SK-N-SH (cell line): ENCODE results near the gene CALB2. TPM values are rescaled to one million over a fixed set of nuclear protein-coding genes. Genes with fewer than 3 reads are reported as not detected.

Experiments
- CTCF ChIA-PET: fragments of 300-600, 350-600 bp; formaldehyde crosslinking; extraction: SDS; loops from one replicate; lab custom pipeline; 2021; lab: Yijun Ruan, JAX
- POLR2A ChIA-PET: fragments of 350-600 bp; sonication (Branson Sonifier 250); formaldehyde crosslinking; extraction: SDS; loops from one replicate; lab custom pipeline; 2020; ENCODE audit warnings: antibody characterized with exemption, inconsistent platforms; lab: Yijun Ruan, JAX
- DNase-seq: peaks from one replicate; pipeline ENCODE4 v3.0.0; 2012
- H2AFZ ChIP-seq: fragments of 200-600 bp; sonication (generic); 2 replicates; pipeline ENCODE4 v1.8.1; 2016; ENCODE audit warnings: antibody characterized with exemption, mild to moderate bottlenecking, low read depth
- H3F3A ChIP-seq: fragments of 200-600 bp; sonication (generic); replicated peaks from 2 replicates; pipeline ENCODE3; 2016; ENCODE audit warnings: antibody characterized with exemption, mild to moderate bottlenecking; ENCODE audit not compliant: insufficient read depth
- H3K27ac ChIP-seq, 2 experiments: fragments of 200-500 bp in 1 of 2; fragments of 200-600 bp in 1 of 2; sonication (Bioruptor generic) in 1 of 2; sonication (generic), shearing (Covaris generic) in 1 of 2; 2 replicates each; pipeline versions ENCODE4 v1.5.1 to v1.6.1; 2014 to 2016; ENCODE audit warnings: low read depth in 2 of 2, inconsistent platforms in 1 of 2, low read length in 1 of 2, mild to moderate bottlenecking in 1 of 2, mixed read lengths in 1 of 2
- H3K27me3 ChIP-seq: fragments of 200-600 bp; sonication (generic), shearing (Covaris generic); 2 replicates; pipeline ENCODE4 v1.6.1; 2016; ENCODE audit warnings: mixed run types; ENCODE audit not compliant: insufficient read depth
- H3K36me3 ChIP-seq, 2 experiments: fragments of 200-500 bp in 1 of 2; fragments of 200-600 bp in 1 of 2; sonication (Bioruptor generic) in 1 of 2; sonication (generic) in 1 of 2; replicated peaks in 1 of 2; 2 replicates each; pipeline versions ENCODE3 to v1.5.1; 2014 to 2016; ENCODE audit warnings: low read length in 1 of 2, mild to moderate bottlenecking in 1 of 2; ENCODE audit not compliant: insufficient read depth in 2 of 2, control insufficient read depth in 1 of 2
- H3K4me1 ChIP-seq, 2 experiments: fragments of 200-500 bp in 1 of 2; fragments of 200-600 bp in 1 of 2; sonication (Bioruptor generic) in 1 of 2; sonication (generic), shearing (Covaris generic) in 1 of 2; 2 replicates each; pipeline versions ENCODE4 v1.5.1 to v1.6.1; 2014 to 2016; ENCODE audit warnings: low read depth in 1 of 2, low read length in 1 of 2, mixed run types in 1 of 2; ENCODE audit not compliant: insufficient read depth in 2 of 2, control insufficient read depth in 1 of 2
- H3K4me2 ChIP-seq: fragments of 200-600 bp; sonication (generic), shearing (Covaris generic); 2 replicates; pipeline ENCODE4 v1.6.1; 2017; ENCODE audit warnings: mixed run types
- H3K4me3 ChIP-seq, 2 experiments: fragments of 200-500 bp in 1 of 2; fragments of 200-600 bp in 1 of 2; sonication (Bioruptor generic) in 1 of 2; sonication (generic), shearing (Covaris generic) in 1 of 2; 2 replicates each; pipeline versions ENCODE4 v1.5.1 to v1.8.1; 2014 to 2016; ENCODE audit warnings: low read depth in 2 of 2, inconsistent platforms in 1 of 2, low read length in 1 of 2, mild to moderate bottlenecking in 1 of 2, mixed read lengths in 1 of 2, moderate library complexity in 1 of 2
- H3K79me2 ChIP-seq: fragments of 200-600 bp; sonication (generic); 2 replicates; pipeline ENCODE4 v1.8.1; 2017; ENCODE audit warnings: mild to moderate bottlenecking; ENCODE audit not compliant: insufficient read depth
- H3K9ac ChIP-seq: fragments of 200-600 bp; sonication (generic); 2 replicates; pipeline ENCODE4 v1.6.1; 2017; ENCODE audit warnings: mixed run types
- H3K9me2 ChIP-seq: fragments of 200-600 bp; sonication (generic); 2 replicates; pipeline ENCODE4 v1.6.1; 2017; ENCODE audit warnings: mixed run types
- H3K9me3 ChIP-seq: fragments of 200-600 bp; sonication (generic); 2 replicates; pipeline ENCODE4 v1.6.1; 2017; ENCODE audit warnings: mixed run types, mild to moderate bottlenecking, moderate library complexity
- H4K20me1 ChIP-seq: fragments of 200-600 bp; sonication (generic); 2 replicates; pipeline ENCODE4 v1.6.1; 2017; ENCODE audit warnings: mild to moderate bottlenecking, mixed run types; ENCODE audit not compliant: insufficient read depth
- FOXJ3 ChIP-seq: sonication (generic); formaldehyde crosslinking; IDR thresholded peaks from 2 replicates; pipeline ENCODE4 v1.5.1; 2020; ENCODE audit warnings: mild to moderate bottlenecking, missing genetic modification reagents
- NFIC ChIP-seq: IDR thresholded peaks from 2 replicates; pipeline ENCODE4 v1.4.0; 2012; ENCODE audit warnings: borderline replicate concordance
- POLR2AphosphoS5 ChIP-seq: IDR thresholded peaks from 2 replicates; pipeline ENCODE4 v1.6.1; 2012; ENCODE audit warnings: low read depth, low read length
- TAF1 ChIP-seq: IDR thresholded peaks from 2 replicates; pipeline ENCODE4 v1.6.1; 2012; ENCODE audit warnings: low read depth, mild to moderate bottlenecking, low read length, moderate library complexity, borderline replicate concordance
- WGBS: methylation state at CpG from one replicate; pipeline ENCODE4 v1.1.6; 2017; ENCODE audit warnings: low lambda C conversion rate; 5-methylcytosine and 5-hydroxymethylcytosine counted together
- polyA plus RNA-seq, 3 experiments: library from polyadenylated mRNA; depleted of rRNA; stranded (reverse); fragments of >200 nt; gene quantifications; 2 replicates each; pipeline ENCODE4 v1.2.3, GENCODE V29; 2012
- TF ChIP-seq, protein P1 (sequence below): fragments of 200-600 bp; sonication (generic); IDR thresholded peaks from 2 replicates; pipeline ENCODE4 v1.6.1; 2017; ENCODE audit warnings: antibody characterized with exemption, mild to moderate bottlenecking, moderate library complexity
- TF ChIP-seq, protein P2 (sequence below): fragments of 150-350 bp; IDR thresholded peaks from 2 replicates; pipeline ENCODE4 v1.6.1; 2016; ENCODE audit warnings: mild to moderate bottlenecking, low read depth, low read length

The CALB2 gene
- polyA plus RNA-seq, 1 of the 3 experiments (the other 2 are of a cell fraction), result 0.12 TPM

DNA sequence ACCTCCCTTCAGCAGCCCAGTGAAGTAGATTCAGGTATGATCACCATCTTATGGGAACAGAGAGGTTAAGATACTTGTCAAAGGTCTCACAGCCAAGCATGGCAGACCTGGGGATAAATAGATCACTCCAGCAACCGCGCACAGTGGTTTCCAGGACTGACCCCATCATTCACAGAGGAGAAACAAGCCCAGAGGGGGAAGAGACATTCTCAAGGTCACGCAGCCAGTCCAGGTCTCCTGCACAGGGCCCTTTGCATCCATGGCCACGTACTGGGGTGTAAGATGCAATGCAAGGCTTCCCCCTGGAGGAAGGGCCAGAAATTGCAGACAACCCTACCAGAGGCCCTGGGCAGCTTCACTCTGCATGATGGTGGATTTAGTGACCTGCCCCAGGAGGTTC lies 63.4 kb downstream of the CALB2 start:
- Histone ChIP-seq H3K36me3 (no peaks in the 10 kb centered on the region), H3K4me1 (no peaks in the 10 kb centered on the region; a peak in 1 of 4 replicates), H2AFZ (no peak overlapping the region), H3K4me2 (no peak overlapping the region), H3K79me2 (no peaks in the 10 kb centered on the region), H3K4me3 (no peak overlapping the region), H3K27ac (no peak overlapping the region), H3K27me3 (peaks cover 20% of the 10 kb centered on the region; the same call in 1 of the 2 replicates), H3F3A (no peaks in the 10 kb centered on the region), H3K9ac (no peak overlapping the region), H3K9me2 (no peaks in the 10 kb centered on the region), H4K20me1 (no peaks in the 10 kb centered on the region), H3K9me3 (no peaks in the 10 kb centered on the region)
- CTCF ChIA-PET, result interaction anchor here (0.6 to 1.5 kb wide), 6 partner anchors 8 to 418 kb away, joined by 3 to 8 read pairs (median 3); no protein-coding TSS in a partner anchor
- 75% methylated on average over 2 of the region's 4 CpGs for WGBS
- TF ChIP-seq NFIC, result no peak
- TF ChIP-seq, protein P1, sequence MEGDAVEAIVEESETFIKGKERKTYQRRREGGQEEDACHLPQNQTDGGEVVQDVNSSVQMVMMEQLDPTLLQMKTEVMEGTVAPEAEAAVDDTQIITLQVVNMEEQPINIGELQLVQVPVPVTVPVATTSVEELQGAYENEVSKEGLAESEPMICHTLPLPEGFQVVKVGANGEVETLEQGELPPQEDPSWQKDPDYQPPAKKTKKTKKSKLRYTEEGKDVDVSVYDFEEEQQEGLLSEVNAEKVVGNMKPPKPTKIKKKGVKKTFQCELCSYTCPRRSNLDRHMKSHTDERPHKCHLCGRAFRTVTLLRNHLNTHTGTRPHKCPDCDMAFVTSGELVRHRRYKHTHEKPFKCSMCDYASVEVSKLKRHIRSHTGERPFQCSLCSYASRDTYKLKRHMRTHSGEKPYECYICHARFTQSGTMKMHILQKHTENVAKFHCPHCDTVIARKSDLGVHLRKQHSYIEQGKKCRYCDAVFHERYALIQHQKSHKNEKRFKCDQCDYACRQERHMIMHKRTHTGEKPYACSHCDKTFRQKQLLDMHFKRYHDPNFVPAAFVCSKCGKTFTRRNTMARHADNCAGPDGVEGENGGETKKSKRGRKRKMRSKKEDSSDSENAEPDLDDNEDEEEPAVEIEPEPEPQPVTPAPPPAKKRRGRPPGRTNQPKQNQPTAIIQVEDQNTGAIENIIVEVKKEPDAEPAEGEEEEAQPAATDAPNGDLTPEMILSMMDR, result peak; percentile 22; the same call in 1 of the 2 replicates
- POLR2A ChIA-PET, result no interaction called here
- peak; percentile 36 for DNase-seq

DNA sequence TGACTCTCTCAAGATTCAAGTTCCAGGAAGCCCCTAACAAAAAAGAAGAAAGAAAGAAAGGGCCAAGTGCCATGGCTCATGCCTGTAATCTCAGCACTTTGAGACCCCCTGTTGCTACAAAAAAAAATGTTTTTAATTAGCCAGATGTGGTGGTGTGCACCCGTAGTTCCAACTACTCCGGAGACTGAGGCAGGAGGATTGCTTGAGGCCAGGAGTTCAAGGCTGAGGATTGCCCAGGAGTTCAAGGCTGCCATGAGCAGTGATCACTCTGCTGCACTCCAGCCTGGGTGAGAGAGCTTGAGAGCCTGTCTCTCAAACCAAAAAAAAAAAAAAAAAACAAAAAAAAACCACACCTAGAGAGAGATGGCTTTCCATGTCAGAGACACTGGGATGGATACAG lies 64.5 kb downstream of the CALB2 start:
- ChIA-PET POLR2A (no interaction called here), CTCF (interaction anchor here (1.0 to 1.6 kb wide), 5 partner anchors 10 to 79 kb away, joined by 3 to 11 read pairs (median 4); no protein-coding TSS in a partner anchor)
- Histone ChIP-seq H3K27me3 (peaks cover 17% of the 10 kb centered on the region; the same call in 1 of the 2 replicates), H2AFZ (no peak overlapping the region), H3F3A (no peaks in the 10 kb centered on the region), H3K9ac (no peak overlapping the region), H3K36me3 (no peaks in the 10 kb centered on the region), H3K27ac (no peak overlapping the region), H3K9me3 (no peaks in the 10 kb centered on the region), H3K4me1 (no peaks in the 10 kb centered on the region; a peak in 1 of 4 replicates), H4K20me1 (no peaks in the 10 kb centered on the region), H3K9me2 (no peaks in the 10 kb centered on the region), H3K4me3 (no peak overlapping the region), H3K4me2 (no peak overlapping the region), H3K79me2 (no peaks in the 10 kb centered on the region)
- TF ChIP-seq TAF1 (no peak), NFIC (no peak), FOXJ3 (CRISPR knock-in tag) (no peak), POLR2AphosphoS5 (no peak)
- TF ChIP-seq, protein P1, result no peak
- TF ChIP-seq, protein P2, sequence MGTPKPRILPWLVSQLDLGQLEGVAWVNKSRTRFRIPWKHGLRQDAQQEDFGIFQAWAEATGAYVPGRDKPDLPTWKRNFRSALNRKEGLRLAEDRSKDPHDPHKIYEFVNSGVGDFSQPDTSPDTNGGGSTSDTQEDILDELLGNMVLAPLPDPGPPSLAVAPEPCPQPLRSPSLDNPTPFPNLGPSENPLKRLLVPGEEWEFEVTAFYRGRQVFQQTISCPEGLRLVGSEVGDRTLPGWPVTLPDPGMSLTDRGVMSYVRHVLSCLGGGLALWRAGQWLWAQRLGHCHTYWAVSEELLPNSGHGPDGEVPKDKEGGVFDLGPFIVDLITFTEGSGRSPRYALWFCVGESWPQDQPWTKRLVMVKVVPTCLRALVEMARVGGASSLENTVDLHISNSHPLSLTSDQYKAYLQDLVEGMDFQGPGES, result no peak
- no peak for DNase-seq
- WGBS, result 5% methylated on average over 2 of the region's 2 CpGs
